ENCODE data around the gene ARL2.

- no peak for TF ChIP-seq POLR2A (IDR thresholded peaks at IDR 0.05)
- TF ChIP-seq, protein P1, sequence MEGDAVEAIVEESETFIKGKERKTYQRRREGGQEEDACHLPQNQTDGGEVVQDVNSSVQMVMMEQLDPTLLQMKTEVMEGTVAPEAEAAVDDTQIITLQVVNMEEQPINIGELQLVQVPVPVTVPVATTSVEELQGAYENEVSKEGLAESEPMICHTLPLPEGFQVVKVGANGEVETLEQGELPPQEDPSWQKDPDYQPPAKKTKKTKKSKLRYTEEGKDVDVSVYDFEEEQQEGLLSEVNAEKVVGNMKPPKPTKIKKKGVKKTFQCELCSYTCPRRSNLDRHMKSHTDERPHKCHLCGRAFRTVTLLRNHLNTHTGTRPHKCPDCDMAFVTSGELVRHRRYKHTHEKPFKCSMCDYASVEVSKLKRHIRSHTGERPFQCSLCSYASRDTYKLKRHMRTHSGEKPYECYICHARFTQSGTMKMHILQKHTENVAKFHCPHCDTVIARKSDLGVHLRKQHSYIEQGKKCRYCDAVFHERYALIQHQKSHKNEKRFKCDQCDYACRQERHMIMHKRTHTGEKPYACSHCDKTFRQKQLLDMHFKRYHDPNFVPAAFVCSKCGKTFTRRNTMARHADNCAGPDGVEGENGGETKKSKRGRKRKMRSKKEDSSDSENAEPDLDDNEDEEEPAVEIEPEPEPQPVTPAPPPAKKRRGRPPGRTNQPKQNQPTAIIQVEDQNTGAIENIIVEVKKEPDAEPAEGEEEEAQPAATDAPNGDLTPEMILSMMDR (IDR thresholded peaks at IDR 0.05 in 8 of 11, conservative IDR thresholded peaks at IDR 0.05 in 3 of 11), result no peak
Measured at GRCh38 chr11:65064847-65065240, 50.9 kb downstream of the ARL2 start.
